GM23338 (cell line): ENCODE data around the gene POLR2F.

Experiments
- JUNB ChIP-seq: IDR thresholded peaks from one replicate; pipeline ENCODE4 v1.6.1; 2016; ENCODE audit warnings: antibody characterized with exemption; ENCODE audit not compliant: unreplicated experiment
- TF ChIP-seq, protein P1 (sequence below): IDR thresholded peaks from one replicate; pipeline ENCODE4 v1.6.1; 2018; ENCODE audit warnings: antibody characterized with exemption; ENCODE audit not compliant: unreplicated experiment
- TF ChIP-seq, protein P2 (sequence below), 2 experiments: fragments of 200-600 bp in 1 of 2; sonication (generic) in 1 of 2; conservative IDR thresholded peaks; 2 replicates each; pipeline versions ENCODE4 v1.5.1 to v1.6.1; 2016 to 2017; ENCODE audit warnings: antibody characterized with exemption in 2 of 2, low read depth in 2 of 2, mild to moderate bottlenecking in 2 of 2, moderate library complexity in 1 of 2
- TF ChIP-seq, protein P3 (sequence below): fragments of 250-450 bp; sonication (Bioruptor Pico); IDR thresholded peaks from 2 replicates; pipeline ENCODE4 v1.5.0; 2020; ENCODE audit warnings: mild to moderate bottlenecking, moderate library complexity

DNA sequence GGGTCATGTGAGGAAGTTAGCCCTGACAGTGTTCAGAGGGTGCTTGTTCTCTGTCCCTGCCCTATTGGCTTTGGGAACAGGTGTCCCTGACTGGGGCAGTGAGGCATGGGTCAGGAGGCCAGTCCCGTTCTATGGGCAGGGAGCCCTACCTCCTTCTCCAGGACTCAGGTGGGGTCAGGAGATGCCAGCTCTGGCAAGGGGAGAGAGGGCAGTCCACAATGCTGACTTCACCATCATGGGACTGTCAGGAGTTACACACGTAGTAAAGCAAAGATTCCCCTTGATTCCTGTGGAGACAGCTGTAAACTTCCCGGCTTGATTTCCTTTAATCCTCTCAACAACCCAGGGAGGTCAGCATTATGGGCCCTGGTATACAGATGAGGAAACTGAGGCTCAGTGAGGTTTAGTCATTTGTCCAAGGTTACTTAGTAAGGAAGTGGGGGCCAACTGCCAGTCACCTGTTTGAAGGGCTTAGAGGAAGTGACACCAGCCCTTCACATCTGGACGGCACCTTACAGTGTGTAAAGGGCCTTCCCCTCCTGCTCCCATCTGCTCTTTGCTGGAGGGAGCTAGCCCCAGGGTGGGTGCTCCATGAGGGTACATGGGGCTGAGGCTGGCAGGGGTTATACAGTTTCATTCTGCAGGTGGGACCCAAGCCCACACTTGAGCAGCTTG, 35.5 kb upstream of the POLR2F start:
- TF ChIP-seq, protein P1, sequence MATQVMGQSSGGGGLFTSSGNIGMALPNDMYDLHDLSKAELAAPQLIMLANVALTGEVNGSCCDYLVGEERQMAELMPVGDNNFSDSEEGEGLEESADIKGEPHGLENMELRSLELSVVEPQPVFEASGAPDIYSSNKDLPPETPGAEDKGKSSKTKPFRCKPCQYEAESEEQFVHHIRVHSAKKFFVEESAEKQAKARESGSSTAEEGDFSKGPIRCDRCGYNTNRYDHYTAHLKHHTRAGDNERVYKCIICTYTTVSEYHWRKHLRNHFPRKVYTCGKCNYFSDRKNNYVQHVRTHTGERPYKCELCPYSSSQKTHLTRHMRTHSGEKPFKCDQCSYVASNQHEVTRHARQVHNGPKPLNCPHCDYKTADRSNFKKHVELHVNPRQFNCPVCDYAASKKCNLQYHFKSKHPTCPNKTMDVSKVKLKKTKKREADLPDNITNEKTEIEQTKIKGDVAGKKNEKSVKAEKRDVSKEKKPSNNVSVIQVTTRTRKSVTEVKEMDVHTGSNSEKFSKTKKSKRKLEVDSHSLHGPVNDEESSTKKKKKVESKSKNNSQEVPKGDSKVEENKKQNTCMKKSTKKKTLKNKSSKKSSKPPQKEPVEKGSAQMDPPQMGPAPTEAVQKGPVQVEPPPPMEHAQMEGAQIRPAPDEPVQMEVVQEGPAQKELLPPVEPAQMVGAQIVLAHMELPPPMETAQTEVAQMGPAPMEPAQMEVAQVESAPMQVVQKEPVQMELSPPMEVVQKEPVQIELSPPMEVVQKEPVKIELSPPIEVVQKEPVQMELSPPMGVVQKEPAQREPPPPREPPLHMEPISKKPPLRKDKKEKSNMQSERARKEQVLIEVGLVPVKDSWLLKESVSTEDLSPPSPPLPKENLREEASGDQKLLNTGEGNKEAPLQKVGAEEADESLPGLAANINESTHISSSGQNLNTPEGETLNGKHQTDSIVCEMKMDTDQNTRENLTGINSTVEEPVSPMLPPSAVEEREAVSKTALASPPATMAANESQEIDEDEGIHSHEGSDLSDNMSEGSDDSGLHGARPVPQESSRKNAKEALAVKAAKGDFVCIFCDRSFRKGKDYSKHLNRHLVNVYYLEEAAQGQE = no peak
- TF ChIP-seq, protein P2, sequence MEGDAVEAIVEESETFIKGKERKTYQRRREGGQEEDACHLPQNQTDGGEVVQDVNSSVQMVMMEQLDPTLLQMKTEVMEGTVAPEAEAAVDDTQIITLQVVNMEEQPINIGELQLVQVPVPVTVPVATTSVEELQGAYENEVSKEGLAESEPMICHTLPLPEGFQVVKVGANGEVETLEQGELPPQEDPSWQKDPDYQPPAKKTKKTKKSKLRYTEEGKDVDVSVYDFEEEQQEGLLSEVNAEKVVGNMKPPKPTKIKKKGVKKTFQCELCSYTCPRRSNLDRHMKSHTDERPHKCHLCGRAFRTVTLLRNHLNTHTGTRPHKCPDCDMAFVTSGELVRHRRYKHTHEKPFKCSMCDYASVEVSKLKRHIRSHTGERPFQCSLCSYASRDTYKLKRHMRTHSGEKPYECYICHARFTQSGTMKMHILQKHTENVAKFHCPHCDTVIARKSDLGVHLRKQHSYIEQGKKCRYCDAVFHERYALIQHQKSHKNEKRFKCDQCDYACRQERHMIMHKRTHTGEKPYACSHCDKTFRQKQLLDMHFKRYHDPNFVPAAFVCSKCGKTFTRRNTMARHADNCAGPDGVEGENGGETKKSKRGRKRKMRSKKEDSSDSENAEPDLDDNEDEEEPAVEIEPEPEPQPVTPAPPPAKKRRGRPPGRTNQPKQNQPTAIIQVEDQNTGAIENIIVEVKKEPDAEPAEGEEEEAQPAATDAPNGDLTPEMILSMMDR (conservative IDR thresholded peaks at IDR 0.05; ENCODE audit: low read depth in 2 of 2) = no peak
- TF ChIP-seq, protein P3, sequence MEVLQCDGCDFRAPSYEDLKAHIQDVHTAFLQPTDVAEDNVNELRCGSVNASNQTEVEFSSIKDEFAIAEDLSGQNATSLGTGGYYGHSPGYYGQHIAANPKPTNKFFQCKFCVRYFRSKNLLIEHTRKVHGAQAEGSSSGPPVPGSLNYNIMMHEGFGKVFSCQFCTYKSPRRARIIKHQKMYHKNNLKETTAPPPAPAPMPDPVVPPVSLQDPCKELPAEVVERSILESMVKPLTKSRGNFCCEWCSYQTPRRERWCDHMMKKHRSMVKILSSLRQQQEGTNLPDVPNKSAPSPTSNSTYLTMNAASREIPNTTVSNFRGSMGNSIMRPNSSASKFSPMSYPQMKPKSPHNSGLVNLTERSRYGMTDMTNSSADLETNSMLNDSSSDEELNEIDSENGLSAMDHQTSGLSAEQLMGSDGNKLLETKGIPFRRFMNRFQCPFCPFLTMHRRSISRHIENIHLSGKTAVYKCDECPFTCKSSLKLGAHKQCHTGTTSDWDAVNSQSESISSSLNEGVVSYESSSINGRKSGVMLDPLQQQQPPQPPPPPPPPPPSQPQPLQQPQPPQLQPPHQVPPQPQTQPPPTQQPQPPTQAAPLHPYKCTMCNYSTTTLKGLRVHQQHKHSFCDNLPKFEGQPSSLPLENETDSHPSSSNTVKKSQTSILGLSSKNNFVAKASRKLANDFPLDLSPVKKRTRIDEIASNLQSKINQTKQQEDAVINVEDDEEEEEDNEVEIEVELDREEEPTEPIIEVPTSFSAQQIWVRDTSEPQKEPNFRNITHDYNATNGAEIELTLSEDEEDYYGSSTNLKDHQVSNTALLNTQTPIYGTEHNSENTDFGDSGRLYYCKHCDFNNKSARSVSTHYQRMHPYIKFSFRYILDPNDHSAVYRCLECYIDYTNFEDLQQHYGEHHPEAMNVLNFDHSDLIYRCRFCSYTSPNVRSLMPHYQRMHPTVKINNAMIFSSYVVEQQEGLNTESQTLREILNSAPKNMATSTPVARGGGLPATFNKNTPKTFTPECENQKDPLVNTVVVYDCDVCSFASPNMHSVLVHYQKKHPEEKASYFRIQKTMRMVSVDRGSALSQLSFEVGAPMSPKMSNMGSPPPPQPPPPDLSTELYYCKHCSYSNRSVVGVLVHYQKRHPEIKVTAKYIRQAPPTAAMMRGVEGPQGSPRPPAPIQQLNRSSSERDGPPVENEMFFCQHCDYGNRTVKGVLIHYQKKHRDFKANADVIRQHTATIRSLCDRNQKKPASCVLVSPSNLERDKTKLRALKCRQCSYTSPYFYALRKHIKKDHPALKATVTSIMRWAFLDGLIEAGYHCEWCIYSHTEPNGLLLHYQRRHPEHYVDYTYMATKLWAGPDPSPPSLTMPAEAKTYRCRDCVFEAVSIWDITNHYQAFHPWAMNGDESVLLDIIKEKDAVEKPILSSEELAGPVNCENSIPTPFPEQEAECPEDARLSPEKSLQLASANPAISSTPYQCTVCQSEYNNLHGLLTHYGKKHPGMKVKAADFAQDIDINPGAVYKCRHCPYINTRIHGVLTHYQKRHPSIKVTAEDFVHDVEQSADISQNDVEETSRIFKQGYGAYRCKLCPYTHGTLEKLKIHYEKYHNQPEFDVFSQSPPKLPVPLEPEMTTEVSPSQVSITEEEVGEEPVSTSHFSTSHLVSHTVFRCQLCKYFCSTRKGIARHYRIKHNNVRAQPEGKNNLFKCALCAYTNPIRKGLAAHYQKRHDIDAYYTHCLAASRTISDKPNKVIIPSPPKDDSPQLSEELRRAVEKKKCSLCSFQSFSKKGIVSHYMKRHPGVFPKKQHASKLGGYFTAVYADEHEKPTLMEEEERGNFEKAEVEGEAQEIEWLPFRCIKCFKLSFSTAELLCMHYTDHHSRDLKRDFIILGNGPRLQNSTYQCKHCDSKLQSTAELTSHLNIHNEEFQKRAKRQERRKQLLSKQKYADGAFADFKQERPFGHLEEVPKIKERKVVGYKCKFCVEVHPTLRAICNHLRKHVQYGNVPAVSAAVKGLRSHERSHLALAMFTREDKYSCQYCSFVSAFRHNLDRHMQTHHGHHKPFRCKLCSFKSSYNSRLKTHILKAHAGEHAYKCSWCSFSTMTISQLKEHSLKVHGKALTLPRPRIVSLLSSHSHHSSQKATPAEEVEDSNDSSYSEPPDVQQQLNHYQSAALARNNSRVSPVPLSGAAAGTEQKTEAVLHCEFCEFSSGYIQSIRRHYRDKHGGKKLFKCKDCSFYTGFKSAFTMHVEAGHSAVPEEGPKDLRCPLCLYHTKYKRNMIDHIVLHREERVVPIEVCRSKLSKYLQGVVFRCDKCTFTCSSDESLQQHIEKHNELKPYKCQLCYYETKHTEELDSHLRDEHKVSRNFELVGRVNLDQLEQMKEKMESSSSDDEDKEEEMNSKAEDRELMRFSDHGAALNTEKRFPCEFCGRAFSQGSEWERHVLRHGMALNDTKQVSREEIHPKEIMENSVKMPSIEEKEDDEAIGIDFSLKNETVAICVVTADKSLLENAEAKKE = no peak
- no peak for TF ChIP-seq JUNB
